HCT116 (cell line): ENCODE results near the gene CCDC182. TPM values are rescaled to one million over a fixed set of nuclear protein-coding genes. Genes with fewer than 3 reads are reported as not detected.
A peak's percentile ranks its signal among the peaks of the same experiment; 100 is the strongest.

Source experiments
- ATAC-seq: fragments of 200-7000 bp; cut with Tn5 transposase; 2 replicates; pipeline ENCODE4 v1.9.1; 2020; ENCODE audit warnings: mild to moderate bottlenecking, moderate library complexity
- BruUV-seq: library from RNA; stranded (reverse); fragments of 400-500 nt; replicated peaks from 2 replicates; lab custom pipeline; 2021; lab: Mats Ljungman, UMichigan
- CTCF ChIA-PET: fragments of 300-600 bp; sonication (Branson Sonifier 250); formaldehyde crosslinking; loops from one replicate; lab custom pipeline; 2021; ENCODE audit warnings: antibody characterized with exemption; lab: Charles Lee
- POLR2A ChIA-PET: fragments of 300-600, 350-600 bp; sonication (Branson Sonifier 250); formaldehyde crosslinking; loops from one replicate; lab custom pipeline; 2021; ENCODE audit warnings: antibody characterized with exemption; lab: Charles Lee
- RAD21 ChIA-PET, 2 experiments: fragments of 300-600 bp; sonication (Branson Sonifier 250); formaldehyde crosslinking; loops; one replicate each; lab custom pipeline; 2023; ENCODE audit warnings: low total read pairs in 2 of 2; ENCODE audit not compliant: uncharacterized antibody in 2 of 2, unreplicated experiment in 2 of 2, low non-redundant PET in 1 of 2; lab: Charles Lee
- DNase-seq: peaks from one replicate; pipeline ENCODE4 v3.0.0-alpha.2; 2010; ENCODE audit warnings: low read depth, low spot score
- H2AFZ ChIP-seq: fragments of 200-600 bp; shearing (Covaris generic), sonication (generic); 2 replicates; pipeline ENCODE4 v1.6.1; 2017; ENCODE audit warnings: low read depth, mixed run types, mixed read lengths, antibody characterized with exemption, low read length; ENCODE audit not compliant: poor library complexity, severe bottlenecking
- H3K27ac ChIP-seq: 2 replicates; pipeline ENCODE4 v1.5.1; 2012; ENCODE audit warnings: low read depth, low read length
- H3K27me3 ChIP-seq: fragments of 200-600 bp; sonication (generic); 2 replicates; pipeline ENCODE4 v1.6.1; 2016; ENCODE audit warnings: mixed run types, low read length, mixed read lengths; ENCODE audit not compliant: insufficient read depth
- H3K36me3 ChIP-seq, 2 experiments: fragments of 200-500 bp in 1 of 2; fragments of 200-600 bp in 1 of 2; sonication (Bioruptor generic) in 1 of 2; sonication (generic) in 1 of 2; 2 replicates each; pipeline versions ENCODE4 v1.5.1 to v1.6.1; 2014 to 2016; ENCODE audit warnings: low read length in 2 of 2, inconsistent platforms in 1 of 2, mixed read lengths in 1 of 2, mixed run types in 1 of 2; ENCODE audit not compliant: insufficient read depth in 2 of 2, control insufficient read depth in 1 of 2
- H3K4me1 ChIP-seq, 2 experiments: fragments of 200-600 bp in 1 of 2; sonication (generic) in 1 of 2; 2 replicates each; pipeline versions ENCODE4 v1.5.1 to v1.6.1; 2012 to 2017; ENCODE audit warnings: low read length in 2 of 2, inconsistent platforms in 1 of 2, mild to moderate bottlenecking in 1 of 2, mixed read lengths in 1 of 2, mixed run types in 1 of 2, moderate library complexity in 1 of 2; ENCODE audit not compliant: insufficient read depth in 2 of 2, control insufficient read depth in 1 of 2
- H3K4me2 ChIP-seq: fragments of 200-600 bp; sonication (generic); 2 replicates; pipeline ENCODE4 v1.6.1; 2017; ENCODE audit warnings: mixed run types, low read length, mixed read lengths
- H3K4me3 ChIP-seq, 2 experiments: fragments of 200-600 bp in 1 of 2; sonication (generic) in 1 of 2; replicated peaks in 1 of 2; 2 replicates each; pipeline ENCODE4 v1.5.1; 2011 to 2016; ENCODE audit warnings: low read length in 2 of 2, control low read depth in 1 of 2, low read depth in 1 of 2, mild to moderate bottlenecking in 1 of 2, mixed read lengths in 1 of 2, mixed run types in 1 of 2
- H3K79me2 ChIP-seq: fragments of 200-600 bp; sonication (generic); 2 replicates; pipeline ENCODE4 v1.6.1; 2017; ENCODE audit warnings: mild to moderate bottlenecking, mixed run types, low read length, moderate library complexity, mixed read lengths; ENCODE audit not compliant: insufficient read depth
- H3K9ac ChIP-seq: fragments of 200-600 bp; sonication (generic); 2 replicates; pipeline ENCODE4 v1.6.1; 2016; ENCODE audit warnings: low read length, mixed read lengths
- H3K9me2 ChIP-seq: fragments of 200-600 bp; sonication (generic), shearing (Covaris generic); 2 replicates; pipeline ENCODE4 v1.6.1; 2017; ENCODE audit warnings: mixed run types, mild to moderate bottlenecking, moderate library complexity; ENCODE audit not compliant: insufficient read depth
- H3K9me3 ChIP-seq, 2 experiments: fragments of 200-500 bp in 1 of 2; fragments of 200-600 bp in 1 of 2; sonication (Bioruptor generic) in 1 of 2; sonication (generic) in 1 of 2; 2 replicates each; pipeline ENCODE4 v1.6.1; 2014 to 2017; ENCODE audit warnings: low read length in 2 of 2, mixed read lengths in 2 of 2, inconsistent platforms in 1 of 2, low read depth in 1 of 2, mild to moderate bottlenecking in 1 of 2, mixed run types in 1 of 2, moderate library complexity in 1 of 2; ENCODE audit not compliant: control insufficient read depth in 1 of 2, insufficient read depth in 1 of 2
- H4K20me1 ChIP-seq: fragments of 200-600 bp; sonication (generic), shearing (Covaris generic); 2 replicates; pipeline ENCODE4 v1.6.1; 2017; ENCODE audit warnings: mixed run types, mild to moderate bottlenecking, moderate library complexity; ENCODE audit not compliant: insufficient read depth
- EZH2 ChIP-seq: fragments of 200-600 bp; sonication (generic); IDR thresholded peaks from 2 replicates; pipeline ENCODE4 v1.6.1; 2017; ENCODE audit warnings: antibody characterized with exemption, mixed run types
- POLR2AphosphoS5 ChIP-seq: IDR thresholded peaks from 2 replicates; pipeline ENCODE4 v1.6.1; 2011; ENCODE audit warnings: mild to moderate bottlenecking, low read depth, low read length, moderate library complexity
- RAD21 ChIP-seq: IDR thresholded peaks from 2 replicates; pipeline ENCODE4 v1.6.1; 2012; ENCODE audit warnings: low read depth, mild to moderate bottlenecking
- intact Hi-C: fragments of 100-400 bp; cut with micrococcal nuclease; formaldehyde crosslinking; loops from 2 replicates; pipeline ENCODE4 v1.10.0; 2022
- total RNA-seq: library from RNA; stranded (reverse); gene quantifications from one replicate; pipeline ENCODE4 v1.2.1, GENCODE V29; 2021; ENCODE audit not compliant: unreplicated experiment
- TF ChIP-seq, protein P1 (sequence below), 3 experiments: fragments of 200-600 bp in 1 of 3; sonication (generic) in 1 of 3; IDR thresholded peaks in 2 of 3; conservative IDR thresholded peaks in 1 of 3; 2 replicates each; pipeline ENCODE4 v1.5.1; 2012 to 2017; ENCODE audit warnings: low read depth in 2 of 3, low read length in 2 of 3, antibody characterized with exemption in 1 of 3, borderline replicate concordance in 1 of 3, control low read depth in 1 of 3, mild to moderate bottlenecking in 1 of 3, mixed read lengths in 1 of 3, mixed run types in 1 of 3, moderate library complexity in 1 of 3; ENCODE audit not compliant: insufficient read depth in 1 of 3
- TF ChIP-seq, protein P2 (sequence below): IDR thresholded peaks from 2 replicates; pipeline ENCODE4 v1.6.1; 2011; ENCODE audit warnings: mild to moderate bottlenecking, low read length, moderate library complexity; ENCODE audit not compliant: insufficient replicate concordance; ENCODE audit errors: extremely low read depth

CCDC182 gene
- total RNA-seq, 1 experiment from 2014 or later, result not detected

- ATAC-seq, result peak; percentile 93
- ChIA-PET CTCF (interaction anchor here (0.7 to 1.6 kb wide), 29 partner anchors 8 to 928 kb away, joined by 3 to 27 read pairs (median 5); partner anchors contain the start of gene MRPS23), RAD21 (interaction anchor here (0.5 to 1.3 kb wide), 8 partner anchors 26 to 618 kb away, joined by 3 to 7 read pairs (median 4); no protein-coding TSS in a partner anchor), POLR2A (interaction anchor here (0.7 kb wide), 1 partner anchor 617 kb away, joined by 3 read pairs; no protein-coding TSS in a partner anchor)
- no peak overlapping the region for H3K27ac ChIP-seq
- peak; percentile 76 for DNase-seq
- no peaks in the 10 kb centered on the region for H3K36me3 ChIP-seq
- H3K4me2 ChIP-seq, result 0 out of 2 replicates have a peak overlapping the region, but pooled peaks have one; percentile 18
- H3K4me3 ChIP-seq, result no peak overlapping the region
- no peaks in the 10 kb centered on the region for H3K9me3 ChIP-seq
- intact Hi-C loops, result loop anchor here (1.0 to 10.0 kb wide), 3 partner anchors 150 to 504 kb away; no protein-coding TSS in a partner anchor
- no peak for TF ChIP-seq EZH2
- TF ChIP-seq, protein P1, sequence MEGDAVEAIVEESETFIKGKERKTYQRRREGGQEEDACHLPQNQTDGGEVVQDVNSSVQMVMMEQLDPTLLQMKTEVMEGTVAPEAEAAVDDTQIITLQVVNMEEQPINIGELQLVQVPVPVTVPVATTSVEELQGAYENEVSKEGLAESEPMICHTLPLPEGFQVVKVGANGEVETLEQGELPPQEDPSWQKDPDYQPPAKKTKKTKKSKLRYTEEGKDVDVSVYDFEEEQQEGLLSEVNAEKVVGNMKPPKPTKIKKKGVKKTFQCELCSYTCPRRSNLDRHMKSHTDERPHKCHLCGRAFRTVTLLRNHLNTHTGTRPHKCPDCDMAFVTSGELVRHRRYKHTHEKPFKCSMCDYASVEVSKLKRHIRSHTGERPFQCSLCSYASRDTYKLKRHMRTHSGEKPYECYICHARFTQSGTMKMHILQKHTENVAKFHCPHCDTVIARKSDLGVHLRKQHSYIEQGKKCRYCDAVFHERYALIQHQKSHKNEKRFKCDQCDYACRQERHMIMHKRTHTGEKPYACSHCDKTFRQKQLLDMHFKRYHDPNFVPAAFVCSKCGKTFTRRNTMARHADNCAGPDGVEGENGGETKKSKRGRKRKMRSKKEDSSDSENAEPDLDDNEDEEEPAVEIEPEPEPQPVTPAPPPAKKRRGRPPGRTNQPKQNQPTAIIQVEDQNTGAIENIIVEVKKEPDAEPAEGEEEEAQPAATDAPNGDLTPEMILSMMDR (IDR thresholded peaks at IDR 0.05 in 2 of 3, conservative IDR thresholded peaks at IDR 0.05 in 1 of 3; ENCODE audit: borderline replicate concordance in 1 of 3, insufficient read depth in 1 of 3, low read depth in 2 of 3, low read length in 2 of 3), result peak; percentile 92 to 98 (median 93)
- peak; percentile 96 for TF ChIP-seq RAD21
- TF ChIP-seq POLR2AphosphoS5, result no peak
- TF ChIP-seq, protein P2, sequence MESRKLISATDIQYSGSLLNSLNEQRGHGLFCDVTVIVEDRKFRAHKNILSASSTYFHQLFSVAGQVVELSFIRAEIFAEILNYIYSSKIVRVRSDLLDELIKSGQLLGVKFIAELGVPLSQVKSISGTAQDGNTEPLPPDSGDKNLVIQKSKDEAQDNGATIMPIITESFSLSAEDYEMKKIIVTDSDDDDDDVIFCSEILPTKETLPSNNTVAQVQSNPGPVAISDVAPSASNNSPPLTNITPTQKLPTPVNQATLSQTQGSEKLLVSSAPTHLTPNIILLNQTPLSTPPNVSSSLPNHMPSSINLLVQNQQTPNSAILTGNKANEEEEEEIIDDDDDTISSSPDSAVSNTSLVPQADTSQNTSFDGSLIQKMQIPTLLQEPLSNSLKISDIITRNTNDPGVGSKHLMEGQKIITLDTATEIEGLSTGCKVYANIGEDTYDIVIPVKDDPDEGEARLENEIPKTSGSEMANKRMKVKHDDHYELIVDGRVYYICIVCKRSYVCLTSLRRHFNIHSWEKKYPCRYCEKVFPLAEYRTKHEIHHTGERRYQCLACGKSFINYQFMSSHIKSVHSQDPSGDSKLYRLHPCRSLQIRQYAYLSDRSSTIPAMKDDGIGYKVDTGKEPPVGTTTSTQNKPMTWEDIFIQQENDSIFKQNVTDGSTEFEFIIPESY, result no peak
- H4K20me1 ChIP-seq, result no peaks in the 10 kb centered on the region
- H3K9ac ChIP-seq, result no peak overlapping the region
- H2AFZ ChIP-seq, result peak overlapping the region; percentile 59
- no peaks in the 10 kb centered on the region for H3K4me1 ChIP-seq
- H3K9me2 ChIP-seq, result no peaks in the 10 kb centered on the region
- H3K27me3 ChIP-seq, result peaks cover 10% of the 10 kb centered on the region; the same call in 1 of the 2 replicates
- no TSS peak for BruUV-seq
- H3K79me2 ChIP-seq, result no peaks in the 10 kb centered on the region
These were observed 2.3 kb upstream of the CCDC182 start for GRCh38 chr17:57747221-57748017.
